Amniotic epithelial cell (primary cell): Measurements from ENCODE around the gene SORCS1.

Source experiments
- DNase-seq: peaks from one replicate; pipeline ENCODE4 v3.0.0-alpha.2; 2010; ENCODE audit warnings: low read depth

SORCS1 gene

DNA sequence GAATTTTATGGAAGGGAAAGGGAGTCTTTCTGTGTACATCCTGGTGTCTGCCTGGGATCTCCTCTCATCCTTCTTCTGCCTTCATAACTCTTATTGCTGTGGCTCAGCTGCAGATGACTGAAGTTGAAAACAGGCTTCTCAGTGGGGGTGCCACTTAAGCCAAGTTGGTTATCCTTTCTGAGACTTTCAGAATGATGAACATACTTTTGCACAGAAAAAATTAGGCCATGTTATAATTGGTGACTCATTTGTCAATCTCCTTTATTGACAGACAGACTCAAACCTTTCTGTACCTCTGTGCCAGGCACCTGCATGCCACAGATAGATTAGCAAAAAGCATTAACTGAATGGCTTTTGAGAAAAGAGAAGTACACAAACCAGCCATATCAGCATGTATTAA, 430.3 kb downstream of the SORCS1 start:
- DNase-seq, result no peak

DNA sequence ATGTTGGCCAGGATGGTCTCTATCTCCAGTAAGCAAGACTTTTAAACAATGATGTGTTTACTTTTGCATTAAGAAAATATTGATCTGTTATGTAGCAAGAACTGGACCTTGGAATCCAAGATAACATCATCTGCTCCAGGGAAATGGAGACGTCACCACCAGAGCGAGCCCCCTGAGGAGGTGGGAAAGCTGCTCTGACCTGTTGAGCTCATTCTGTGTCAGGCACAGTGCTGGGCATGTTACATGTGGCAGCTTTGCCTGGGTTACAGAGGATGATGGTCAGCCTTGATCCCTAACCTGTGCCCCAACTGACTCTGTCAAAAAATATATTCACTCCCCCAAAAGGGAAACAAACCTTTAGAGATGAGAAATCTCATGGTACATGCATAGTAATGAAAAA, 436.3 kb downstream of the SORCS1 start:
- DNase-seq, result no peak

GRCh38 chr10:106727170-106727569, 437.3 kb downstream of the SORCS1 start:
- no peak for DNase-seq

GRCh38 chr10:106722524-106722923, 442.0 kb downstream of the SORCS1 start:
- DNase-seq, result no peak

GRCh38 chr10:106720683-106721082, 443.8 kb downstream of the SORCS1 start:
- no peak for DNase-seq

DNA sequence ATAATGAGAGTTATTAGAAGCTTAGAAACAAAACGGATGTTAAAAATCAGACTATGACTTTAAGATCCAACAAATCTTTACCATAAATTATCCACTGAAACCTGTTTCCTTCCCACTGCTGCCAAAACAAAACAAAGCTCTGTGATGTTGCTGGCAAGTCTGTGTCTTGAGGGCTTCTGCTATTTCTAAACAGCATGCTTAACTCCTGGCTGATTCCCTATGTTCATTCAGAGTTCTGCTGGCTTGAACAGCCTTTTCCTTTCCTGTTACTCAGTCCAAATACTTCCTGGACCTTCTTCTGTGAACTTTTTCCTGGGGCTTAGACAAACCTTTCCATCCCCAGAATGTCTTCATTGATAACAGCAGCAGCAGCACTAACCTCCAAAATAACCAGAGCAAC, 448.1 kb downstream of the SORCS1 start:
- no peak for DNase-seq

DNA sequence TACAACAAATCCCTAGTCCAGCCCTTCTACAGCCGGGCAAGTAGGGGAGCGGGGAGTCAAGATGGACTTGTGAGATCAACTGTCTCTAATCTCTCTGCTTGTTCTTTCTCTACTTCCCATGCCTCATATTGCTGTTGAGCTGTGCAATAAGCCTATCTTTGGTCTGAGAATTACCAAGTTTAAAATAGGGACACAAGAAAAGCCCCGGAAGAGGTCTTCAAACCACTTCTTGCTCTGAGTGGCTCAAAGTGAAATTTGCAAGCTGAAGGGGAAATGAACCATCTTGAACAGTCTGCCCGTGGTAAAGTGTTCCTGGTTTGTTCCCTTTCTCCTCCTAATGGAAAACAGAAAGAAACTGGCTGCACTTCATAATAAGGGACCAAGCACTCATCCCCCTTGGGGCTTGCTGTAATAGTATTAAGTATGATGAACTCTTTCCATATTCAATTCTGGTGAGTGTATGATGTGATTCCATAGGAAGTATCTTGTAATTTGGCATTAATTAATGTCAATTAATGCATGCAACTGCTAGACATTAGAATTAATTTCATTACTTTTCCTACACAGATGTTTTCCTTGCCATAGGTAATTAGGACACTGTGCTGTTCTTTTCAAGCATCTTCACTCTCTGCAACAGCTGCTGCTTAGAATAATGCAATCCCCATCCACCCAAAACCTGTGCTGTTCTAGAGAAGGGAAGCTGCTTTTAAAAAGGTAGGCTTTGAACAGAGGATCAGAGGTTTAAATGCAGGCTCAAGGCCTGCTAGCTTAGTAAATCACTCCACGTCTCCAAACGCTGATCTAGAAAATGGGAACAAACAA, 449.6 kb downstream of the SORCS1 start:
- no peak for DNase-seq

- no peak for DNase-seq
Measured at GRCh38 chr10:106713846-106714245, 450.7 kb downstream of the SORCS1 start.

DNA sequence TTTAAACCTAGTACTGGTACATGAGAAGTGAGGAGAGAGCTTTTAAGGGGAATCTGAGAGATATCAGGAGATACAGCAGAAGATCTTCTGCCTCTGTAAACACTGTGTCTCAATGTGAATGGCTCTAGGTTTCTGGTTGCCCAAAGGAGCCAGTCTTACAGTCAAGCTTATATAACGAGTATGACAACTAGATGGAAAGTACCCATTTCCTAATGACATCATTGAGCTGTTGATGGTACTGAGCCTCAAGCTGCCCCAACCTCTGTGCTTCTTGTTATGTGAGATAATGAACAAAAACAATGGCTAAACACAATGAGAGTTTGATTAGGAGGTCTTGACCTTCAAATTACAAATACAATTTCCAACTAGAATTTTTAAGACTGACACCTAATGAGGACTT, 451.5 kb downstream of the SORCS1 start:
- no peak for DNase-seq

- DNase-seq, result peak; percentile 21
Measured at GRCh38 chr10:106711313-106711906, 453.1 kb downstream of the SORCS1 start.

- DNase-seq, result no peak
Measured at GRCh38 chr10:106708506-106708905, 456.0 kb downstream of the SORCS1 start.

DNA sequence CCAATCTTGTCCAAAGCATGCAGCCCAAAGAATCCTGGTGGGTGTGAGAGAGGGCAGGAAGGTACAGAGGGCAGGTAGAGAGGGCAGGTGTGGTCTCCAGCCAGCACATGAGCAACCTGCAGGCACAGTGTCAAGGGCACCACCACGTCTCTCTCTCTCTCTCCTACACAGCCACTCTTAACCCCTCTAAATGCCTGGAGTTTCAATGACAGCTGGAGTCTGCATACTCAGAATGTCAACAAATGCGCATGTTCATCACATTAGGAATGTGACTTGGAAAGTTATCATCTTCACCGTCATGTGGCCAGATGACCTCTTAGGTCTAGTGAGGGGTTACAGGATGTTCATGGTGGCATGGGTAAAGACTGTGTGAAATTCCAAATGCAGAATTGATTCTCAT, 456.8 kb downstream of the SORCS1 start:
- no peak for DNase-seq

- DNase-seq, result no peak
Measured at GRCh38 chr10:106706127-106706526, 458.4 kb downstream of the SORCS1 start.

DNA sequence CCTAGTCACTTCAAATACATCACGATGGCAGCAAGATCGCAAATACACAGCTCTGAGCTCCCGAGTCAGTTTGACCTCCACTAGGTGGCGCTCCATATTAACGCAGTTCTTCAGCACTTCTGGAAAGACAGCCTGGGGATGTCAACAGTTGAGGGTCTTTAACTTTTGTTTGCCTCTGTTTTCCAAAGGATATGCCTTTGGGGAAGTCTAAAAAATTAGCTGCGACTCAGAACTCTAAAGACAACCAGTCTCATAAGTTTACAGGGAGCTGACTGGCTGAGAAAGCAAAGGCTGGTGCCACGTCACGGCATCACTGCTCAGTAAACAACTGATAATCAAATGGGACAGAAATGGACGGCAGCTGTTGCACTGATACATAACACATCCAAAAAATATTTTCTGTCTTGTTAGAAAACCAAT, 458.8 kb downstream of the SORCS1 start:
- DNase-seq, result peak; percentile 49

- DNase-seq, result no peak
Measured at GRCh38 chr10:106696239-106696638, 468.3 kb downstream of the SORCS1 start.

DNA sequence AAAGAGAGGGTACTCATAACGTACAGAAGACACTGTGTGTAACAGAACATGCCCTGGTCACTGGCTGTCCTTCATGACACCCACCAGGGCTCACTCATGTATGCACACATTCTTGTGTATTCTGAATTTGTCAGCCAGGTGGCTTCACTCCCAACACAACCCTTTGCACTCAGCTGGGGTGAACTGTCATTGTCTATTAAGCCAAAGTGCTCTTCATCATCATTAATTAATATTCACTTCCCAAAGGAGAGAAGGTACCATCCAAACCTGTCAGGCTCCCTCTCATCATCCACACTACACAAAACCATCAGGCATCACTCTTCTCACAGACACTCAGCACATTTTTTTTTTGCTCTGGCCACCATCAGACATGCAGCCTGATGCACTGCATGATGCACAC, 469.8 kb downstream of the SORCS1 start:
- DNase-seq, result no peak

- peak; percentile 1 for DNase-seq
Measured at GRCh38 chr10:106682175-106682574, 482.3 kb downstream of the SORCS1 start.

GRCh38 chr10:106680061-106680460, 484.4 kb downstream of the SORCS1 start:
- no peak for DNase-seq

GRCh38 chr10:106679314-106679713, 485.2 kb downstream of the SORCS1 start:
- DNase-seq, result no peak

DNA sequence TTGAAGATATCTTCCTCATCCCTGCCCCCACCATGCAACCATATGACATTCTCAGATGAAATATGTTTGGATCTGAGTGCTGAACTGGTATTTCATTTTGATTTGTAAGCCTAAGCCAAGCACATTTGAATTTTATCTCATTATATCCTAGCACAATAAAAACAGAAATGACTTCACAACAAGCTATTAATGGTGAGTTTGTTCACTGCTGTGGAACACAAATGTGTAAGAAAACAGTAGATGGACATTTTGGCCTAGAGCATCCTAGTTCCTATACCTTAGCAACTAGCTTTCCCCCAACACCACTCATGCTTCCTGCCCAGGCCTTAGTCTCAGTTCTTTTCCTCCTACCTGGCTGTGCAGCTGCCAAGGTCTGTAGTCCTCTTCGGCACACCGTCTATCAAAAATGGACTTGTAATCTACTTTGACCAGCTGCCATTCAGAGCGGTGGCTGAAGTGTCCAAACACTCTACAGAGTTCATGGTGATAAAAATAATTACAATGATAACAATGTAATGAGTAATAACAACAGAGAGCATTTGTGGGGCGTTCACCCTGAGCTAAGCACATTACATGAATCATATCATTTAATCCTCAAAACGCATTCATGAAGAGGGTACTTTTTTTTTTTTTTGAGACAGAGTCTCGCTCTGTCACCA, 491.9 kb downstream of the SORCS1 start:
- DNase-seq, result no peak

- DNase-seq, result no peak
Measured at GRCh38 chr10:106661767-106662140, 502.8 kb downstream of the SORCS1 start.

GRCh38 chr10:106661133-106661766, 503.3 kb downstream of the SORCS1 start:
- DNase-seq, result no peak

GRCh38 chr10:106660550-106660949, 504.0 kb downstream of the SORCS1 start:
- no peak for DNase-seq
